Ecto neural progenitor cell (in vitro differentiated cells): ENCODE measurements around the gene MED16.
A peak's percentile ranks its signal among the peaks of the same experiment; 100 is the strongest.

Experiments
- DNase-seq: peaks from one replicate; pipeline ENCODE4 v3.0.0-alpha.2; 2018; ENCODE audit warnings: low spot score

The MED16 gene

DNA sequence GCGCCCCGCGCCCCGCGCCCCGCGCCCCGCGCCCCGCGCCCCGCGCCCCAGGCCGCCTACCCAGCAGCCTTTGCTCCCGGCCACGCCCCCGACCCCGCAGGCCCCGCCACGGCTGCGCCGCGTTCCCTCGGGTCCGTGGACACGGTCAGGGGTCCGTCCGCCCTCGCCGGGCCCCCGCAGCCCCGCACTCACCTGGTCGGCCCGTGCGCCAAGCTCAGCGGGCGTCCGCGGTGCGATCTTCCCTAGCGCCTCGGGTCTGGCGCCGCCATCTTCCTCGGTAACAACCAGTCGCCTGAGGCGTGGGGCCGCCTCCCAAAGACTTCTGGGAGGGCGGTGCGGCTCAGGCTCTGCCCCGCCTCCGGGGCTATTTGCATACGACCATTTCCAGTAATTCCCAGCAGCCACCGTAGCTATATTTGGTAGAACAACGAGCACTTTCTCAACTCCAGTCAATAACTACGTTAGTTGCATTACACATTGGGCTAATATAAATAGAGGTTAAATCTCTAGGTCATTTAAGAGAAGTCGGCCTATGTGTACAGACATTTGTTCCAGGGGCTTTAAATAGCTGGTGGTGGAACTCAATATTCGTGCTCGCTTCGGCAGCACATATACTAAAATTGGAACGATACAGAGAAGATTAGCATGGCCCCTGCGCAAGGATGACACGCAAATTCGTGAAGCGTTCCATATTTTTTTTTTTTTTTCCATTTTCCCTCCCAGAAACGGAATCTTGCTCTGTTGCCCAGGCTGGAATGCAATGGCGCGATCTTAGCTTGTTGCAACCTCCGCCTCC lies at the start of gene MED16, which contains the start of gene RNU6-9:
TSS of gene MED16 (minus strand) at position 294 of the 796 bp plus-strand sequence. CDS start 2,056 bp downstream, outside the sequence.
TSS of gene RNU6-9 (plus strand) at position 591 of the 796 bp plus-strand sequence.
- DNase-seq: peak; percentile 95

DNA sequence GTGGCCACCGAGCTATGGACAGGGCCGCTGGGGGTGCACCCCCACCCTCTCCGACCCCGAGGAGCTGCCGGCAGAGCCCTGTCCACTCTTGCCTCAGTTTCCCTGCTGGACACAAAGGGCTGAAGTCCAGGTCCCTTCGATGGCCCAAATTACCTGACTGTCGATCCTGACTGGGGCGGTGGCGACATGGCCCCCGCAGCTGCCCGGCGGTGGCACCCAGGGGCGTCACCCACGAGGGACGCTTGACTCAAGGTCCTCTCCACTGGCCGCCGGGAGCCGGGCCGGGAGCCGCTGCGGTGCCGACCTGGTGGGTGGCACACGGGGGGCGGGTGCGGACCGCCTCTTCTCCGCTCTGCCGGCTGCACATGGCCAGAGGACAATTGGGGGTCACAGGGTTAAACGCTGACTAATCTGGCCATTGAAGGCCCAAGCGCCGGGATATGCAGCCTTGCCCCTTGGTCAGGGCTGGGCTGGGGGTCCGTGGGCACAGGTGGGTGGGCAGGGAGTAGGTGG lies 49.2 kb upstream of the MED16 start:
- no peak for DNase-seq

- no peak for DNase-seq
Measured at GRCh38 chr19:941292-942132, 48.5 kb upstream of the MED16 start.

DNA sequence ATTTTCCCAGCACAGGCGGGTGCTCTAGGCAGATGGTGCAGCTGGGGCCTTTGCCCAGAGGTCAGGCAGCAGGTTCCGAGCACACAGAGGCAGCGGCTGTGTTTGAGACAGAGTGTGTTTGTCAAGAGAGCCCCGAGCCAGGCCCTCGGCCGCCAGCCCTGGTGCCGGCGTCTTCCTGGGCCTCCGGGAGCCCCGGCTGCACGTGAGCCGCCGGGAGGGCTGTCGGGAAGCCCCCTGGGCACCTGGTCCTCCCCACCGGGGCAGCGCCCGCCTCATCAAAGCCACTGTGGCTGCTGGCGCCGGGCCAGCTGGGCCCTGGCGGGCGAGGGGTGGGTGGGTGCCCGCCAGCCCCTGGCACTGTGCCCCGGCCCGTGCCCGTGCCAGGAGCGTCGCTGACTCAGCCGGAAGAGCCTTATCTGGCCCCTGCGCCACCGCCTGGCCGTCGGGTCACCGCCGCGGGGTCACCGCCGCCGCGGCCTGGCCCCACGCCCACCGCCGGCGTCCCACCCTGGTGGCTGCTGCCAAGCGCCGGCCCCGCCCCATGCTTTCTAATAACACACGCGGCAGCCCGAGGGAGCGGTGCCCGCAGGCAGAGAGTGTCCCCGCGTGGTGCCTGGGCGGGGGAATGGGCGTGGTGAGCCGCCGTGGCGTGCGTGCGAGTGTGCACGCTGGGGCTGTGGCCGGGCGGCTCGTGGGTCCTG lies 47.8 kb upstream of the MED16 start:
- no peak for DNase-seq

DNA sequence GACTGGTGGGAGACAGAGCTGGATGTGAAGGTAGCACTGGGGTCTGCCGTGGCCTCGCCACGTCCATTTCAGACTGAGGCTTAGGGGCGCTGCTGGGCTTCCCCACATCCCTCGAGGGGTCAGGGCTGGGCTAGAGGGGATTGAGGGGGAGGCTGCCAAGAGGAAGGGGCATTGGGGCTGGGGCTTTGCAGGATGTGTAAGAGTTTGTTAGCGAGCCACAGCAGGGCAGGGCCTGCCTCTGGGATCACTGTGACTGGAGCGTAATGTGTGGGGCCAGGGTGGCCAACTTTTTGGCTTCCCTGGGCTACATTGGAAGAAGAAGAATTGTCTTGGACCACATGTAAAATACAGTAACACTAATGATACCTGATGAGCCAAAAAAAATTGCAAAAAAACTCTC lies 46.9 kb upstream of the MED16 start:
- DNase-seq: no peak

GRCh38 chr19:939439-939838 lies 46.5 kb upstream of the MED16 start:
- no peak for DNase-seq

DNA sequence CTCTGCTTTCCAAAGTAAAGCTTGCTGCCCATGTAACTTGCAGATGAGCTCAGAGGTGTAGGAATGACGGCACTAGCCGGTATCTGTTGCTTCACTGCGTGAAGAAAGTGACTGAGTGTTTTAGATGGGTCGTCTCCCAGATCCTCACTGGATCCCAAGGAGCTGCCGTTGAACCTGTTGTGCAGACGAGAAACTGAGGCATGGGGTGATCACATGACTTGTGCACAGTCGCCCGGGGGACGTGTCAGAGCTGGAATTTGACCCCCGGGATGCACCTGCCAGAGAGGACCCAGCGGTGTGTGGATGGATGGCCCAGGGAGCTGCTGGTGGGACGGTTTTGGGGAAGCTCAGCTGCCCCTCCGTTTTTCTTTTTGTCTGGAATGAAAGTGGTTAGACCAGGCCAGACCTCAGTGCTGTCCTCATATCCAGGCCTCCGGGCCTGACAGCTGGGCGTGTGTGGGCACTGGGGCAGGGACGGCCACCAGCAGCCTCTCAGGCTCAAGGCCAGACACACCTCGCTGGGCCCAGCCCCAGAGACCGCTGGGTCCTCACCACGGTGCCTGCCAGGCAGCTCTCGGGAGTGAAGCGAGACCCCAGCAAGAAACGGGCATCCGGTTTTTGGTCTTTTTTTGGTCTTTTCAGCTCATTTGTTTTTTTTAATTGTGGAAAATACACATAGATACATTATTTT lies 45.4 kb upstream of the MED16 start:
- DNase-seq: no peak

GRCh38 chr19:937259-937694 lies 44.3 kb upstream of the MED16 start:
- no peak for DNase-seq

- no peak for DNase-seq
Measured at GRCh38 chr19:936175-936546, 43.2 kb upstream of the MED16 start.

DNA sequence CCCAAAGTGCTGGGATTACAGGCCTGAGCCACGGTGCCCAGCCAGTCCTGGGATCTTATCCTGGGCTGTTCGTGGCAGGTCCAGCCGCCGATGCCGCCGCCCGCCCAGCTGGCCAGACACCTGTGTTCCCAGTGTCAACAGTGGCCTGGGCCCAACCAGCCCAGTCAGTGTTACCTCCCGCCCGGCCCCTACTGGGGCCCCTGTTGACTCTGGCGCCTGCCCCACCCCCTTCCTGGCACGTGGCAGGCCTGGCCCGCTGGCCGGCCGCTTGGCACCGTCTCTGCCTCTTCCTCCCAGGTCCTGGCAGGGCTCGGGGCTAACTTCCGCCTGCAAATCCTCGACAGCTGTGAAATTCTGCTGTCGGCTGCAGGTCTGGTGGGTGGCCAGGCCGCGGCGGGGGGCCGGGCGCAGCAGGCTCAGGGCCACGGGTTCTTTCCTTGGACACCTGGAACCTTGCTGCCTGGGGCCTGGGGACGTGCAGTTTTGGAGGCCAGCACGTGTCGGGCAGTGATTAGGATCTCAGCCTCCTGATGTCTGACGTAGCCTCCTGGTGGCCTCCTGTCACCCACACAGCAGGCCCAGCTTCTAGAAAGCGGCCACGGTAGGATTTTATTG lies 42.0 kb upstream of the MED16 start:
- no peak for DNase-seq

DNA sequence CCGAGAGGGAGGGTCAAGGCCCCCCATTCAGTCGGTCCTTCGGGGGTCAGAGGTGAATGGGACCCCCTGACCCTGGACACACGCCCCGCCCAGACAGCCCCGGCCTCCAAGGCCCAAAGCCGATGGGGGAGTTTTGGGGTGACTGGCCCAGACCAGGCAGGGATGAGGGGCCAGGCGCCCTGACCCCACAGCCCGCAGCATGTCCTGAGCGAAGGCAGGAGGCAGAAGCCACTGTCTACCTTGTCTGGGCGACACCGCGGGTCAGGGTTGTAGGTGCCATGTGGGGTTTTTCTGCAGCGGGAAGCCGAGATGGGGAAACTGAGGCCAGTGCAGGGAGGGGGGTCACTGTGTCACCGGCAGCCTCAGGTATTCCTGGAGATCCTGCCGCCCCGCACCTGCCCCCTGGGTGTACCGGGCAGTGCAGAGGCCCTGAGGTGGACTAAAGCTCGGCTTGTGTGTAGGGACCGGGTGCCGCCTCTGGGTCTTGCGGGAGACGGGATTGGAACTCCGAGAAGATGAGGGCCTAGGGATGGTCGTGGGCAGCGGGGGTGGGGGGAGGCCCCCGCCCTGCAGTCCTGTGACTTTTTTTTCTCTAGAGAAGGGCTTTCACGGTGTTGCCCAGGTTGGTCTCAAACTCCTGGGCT lies 41.3 kb upstream of the MED16 start:
- no peak for DNase-seq

DNA sequence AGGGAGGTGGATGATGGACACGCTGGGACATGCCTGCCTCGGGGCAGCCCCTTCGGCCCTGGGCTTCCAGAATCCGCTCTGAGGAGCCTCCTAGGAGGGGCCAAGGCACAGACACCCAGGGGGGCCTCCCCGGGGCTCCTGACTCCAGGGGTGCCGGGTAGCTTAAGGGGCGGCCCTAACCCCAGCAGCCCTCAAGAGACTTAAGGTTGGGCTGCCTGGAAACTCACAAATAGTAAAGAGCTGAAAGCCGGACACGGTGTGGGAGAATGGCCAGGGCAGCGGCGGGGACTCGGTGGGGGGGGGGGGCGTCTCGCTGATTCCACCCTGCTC lies 40.5 kb upstream of the MED16 start:
- DNase-seq: no peak

- DNase-seq: peak; percentile 84
Measured at GRCh38 chr19:932648-933552, 39.9 kb upstream of the MED16 start.

DNA sequence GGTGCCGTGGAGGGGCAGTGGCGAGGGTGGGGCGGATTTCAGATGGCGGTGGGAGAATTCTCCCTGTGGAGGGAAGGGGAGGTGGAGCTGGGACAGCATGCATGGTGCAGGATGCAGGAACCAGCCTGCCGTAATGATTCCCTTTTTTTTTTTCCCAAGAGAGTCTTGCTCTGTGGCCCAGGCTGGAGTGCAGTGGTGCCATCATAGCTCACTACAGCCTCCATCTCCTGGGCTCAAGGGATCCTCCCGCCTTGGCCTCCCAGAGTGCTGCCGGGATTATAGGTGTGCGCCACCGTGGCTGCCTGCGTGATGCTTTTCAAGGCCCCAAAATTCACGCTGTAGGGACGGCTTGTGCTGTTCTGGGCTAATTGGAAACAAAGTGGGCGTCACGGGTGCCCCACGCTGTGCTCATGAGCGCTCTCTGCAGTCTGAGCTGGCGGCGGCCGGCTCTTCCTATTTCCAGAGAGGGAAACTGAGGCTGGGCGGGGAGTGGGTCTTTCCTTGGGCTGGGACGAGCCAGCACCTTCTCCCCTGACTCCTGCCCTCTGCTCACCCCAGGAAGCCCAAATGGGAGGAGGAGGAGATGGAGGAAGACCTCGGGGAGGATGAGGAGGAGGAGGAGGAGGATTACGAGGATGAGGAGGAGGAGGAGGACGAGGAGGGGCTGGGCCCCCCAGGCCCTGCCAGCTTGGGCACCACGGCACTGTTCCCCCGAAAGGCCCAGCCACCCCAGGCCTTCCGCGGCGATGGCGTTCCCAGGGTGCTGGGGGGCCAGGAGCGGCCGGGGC lies 39.1 kb upstream of the MED16 start:
- DNase-seq: no peak

DNA sequence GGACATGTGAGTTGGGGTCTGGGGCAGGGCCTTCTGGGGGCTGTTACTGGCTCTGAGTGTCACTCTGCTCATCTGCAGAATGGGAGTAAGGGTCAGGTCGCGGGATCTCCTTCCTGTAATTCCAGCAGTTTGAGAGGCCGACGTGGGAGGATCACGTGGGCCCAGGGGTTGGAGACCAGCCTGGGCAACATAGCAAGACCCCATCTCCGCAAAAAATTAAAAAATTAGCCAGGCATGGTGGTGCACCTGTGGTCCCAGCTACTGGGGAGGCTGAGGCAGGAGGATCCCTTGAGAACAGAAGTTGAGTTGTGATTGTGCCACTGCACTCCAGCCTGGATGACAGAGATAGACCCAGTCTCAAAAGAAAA lies 36.9 kb upstream of the MED16 start:
- no peak for DNase-seq

GRCh38 chr19:929203-929890 lies 36.4 kb upstream of the MED16 start:
- no peak for DNase-seq

- no peak for DNase-seq
Measured at GRCh38 chr19:928471-929202, 35.6 kb upstream of the MED16 start.
